ENCODE measurements around the gene ASS1.

- TF ChIP-seq MAZ (IDR thresholded peaks at IDR 0.05; ENCODE audit: borderline replicate concordance, low read depth, low read length), result no peak
- no peak for TF ChIP-seq CTCF (IDR thresholded peaks at IDR 0.05)
- TF ChIP-seq RCOR1 (IDR thresholded peaks at IDR 0.05; ENCODE audit: low read depth, low read length), result no peak
- TF ChIP-seq, protein P1, sequence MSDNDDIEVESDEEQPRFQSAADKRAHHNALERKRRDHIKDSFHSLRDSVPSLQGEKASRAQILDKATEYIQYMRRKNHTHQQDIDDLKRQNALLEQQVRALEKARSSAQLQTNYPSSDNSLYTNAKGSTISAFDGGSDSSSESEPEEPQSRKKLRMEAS (IDR thresholded peaks at IDR 0.05), result no peak; the same call in 1 of the 2 replicates
- no peak for TF ChIP-seq POLR2A (IDR thresholded peaks at IDR 0.05; ENCODE audit: low read length)
- no peak for TF ChIP-seq MYC (IDR thresholded peaks at IDR 0.05; ENCODE audit: borderline replicate concordance, low read length)
- TF ChIP-seq JUNB (IDR thresholded peaks at IDR 0.05), result no peak
- TF ChIP-seq TP53 (CRISPR knock-in tag; IDR thresholded peaks at IDR 0.05), result no peak
- TF ChIP-seq NR3C1 (IDR thresholded peaks at IDR 0.05), result no peak
- no peak for TF ChIP-seq EP300 (IDR thresholded peaks at IDR 0.05)
- no peak for TF ChIP-seq HDAC2 (IDR thresholded peaks at IDR 0.05)
- TF ChIP-seq HEYL (CRISPR knock-in tag; IDR thresholded peaks at IDR 0.05), result no peak
- no peak for TF ChIP-seq CHD4 (IDR thresholded peaks at IDR 0.05; ENCODE audit: borderline replicate concordance)
- no peak for TF ChIP-seq E2F6 (IDR thresholded peaks at IDR 0.05; ENCODE audit: borderline replicate concordance, low read depth)
These were observed 55.8 kb downstream of the ASS1 start for GRCh38 chr9:130500340-130501180.

All from A549 (cell line).